T1000 (cell line): ENCODE data around the gene SRPK2.
"Not testable (repeated sequence)": the region's sequence is repeated elsewhere in the genome, so short reads cannot be mapped to it uniquely, and the experiment has no call there.

Experiments
- DNase-seq: peaks from one replicate; lab custom pipeline; 2025; ENCODE audit warnings: mixed read lengths; lab: John Stamatoyannopoulos, UW

Gene SRPK2

DNA sequence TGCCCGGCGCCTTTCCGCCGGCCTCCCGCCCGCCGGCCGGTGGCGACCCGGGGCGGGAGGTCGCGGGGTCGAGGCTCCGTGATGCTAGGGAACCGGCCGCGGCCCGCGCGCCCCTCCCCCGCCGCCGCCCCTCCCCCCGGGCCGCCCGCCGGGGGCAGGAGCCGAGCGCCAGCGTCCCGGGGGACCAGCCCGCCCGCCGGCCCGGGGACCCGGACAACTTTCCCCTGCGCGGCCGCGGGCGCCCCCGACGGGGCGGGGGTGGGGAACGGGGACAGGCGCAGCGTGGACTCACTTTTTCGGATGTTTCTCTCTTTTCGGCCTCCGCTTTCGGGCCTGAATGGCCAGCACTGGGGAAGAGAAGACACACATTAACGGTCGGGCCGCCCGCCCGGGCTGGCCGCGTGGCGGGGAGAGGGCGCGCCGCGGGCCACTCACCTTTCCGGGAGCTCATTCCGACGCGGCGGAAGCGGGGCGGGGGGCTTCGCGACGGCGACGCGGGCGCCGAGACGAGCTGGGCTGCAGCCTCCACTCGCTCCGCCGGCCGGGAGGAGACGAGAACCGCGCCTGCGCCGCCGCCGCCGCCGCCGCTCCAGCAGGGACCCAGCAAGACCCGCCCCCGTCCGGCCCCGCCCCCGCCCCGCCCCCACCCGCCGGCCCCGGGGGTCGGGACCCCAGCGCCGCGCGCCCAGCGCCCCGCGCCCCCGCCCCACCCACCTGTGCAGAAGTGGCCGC, at the start of gene SRPK2:
Gene SRPK2 (minus strand): TSS at position 566 of the 732 bp plus-strand sequence.
- DNase-seq: no peak

DNA sequence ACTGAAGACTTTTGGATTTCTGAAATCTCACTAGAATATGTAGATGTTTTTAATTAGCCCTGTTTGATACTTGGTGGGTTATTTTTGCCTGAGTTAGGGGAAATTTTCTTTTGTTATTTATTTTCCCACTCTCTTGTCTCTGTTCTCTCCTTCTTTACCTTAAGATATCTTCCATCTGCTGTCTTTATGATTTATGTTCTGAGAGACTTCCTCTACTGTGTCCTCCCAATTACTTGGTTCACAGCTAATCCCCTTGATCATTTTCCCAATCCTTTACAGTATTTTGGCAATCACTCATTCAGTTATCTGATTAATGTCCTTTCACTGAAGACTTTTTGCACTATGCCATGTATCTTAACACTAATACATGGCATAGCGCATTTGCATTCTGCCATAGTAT, 49.5 kb upstream of the SRPK2 start:
- DNase-seq: no peak

DNA sequence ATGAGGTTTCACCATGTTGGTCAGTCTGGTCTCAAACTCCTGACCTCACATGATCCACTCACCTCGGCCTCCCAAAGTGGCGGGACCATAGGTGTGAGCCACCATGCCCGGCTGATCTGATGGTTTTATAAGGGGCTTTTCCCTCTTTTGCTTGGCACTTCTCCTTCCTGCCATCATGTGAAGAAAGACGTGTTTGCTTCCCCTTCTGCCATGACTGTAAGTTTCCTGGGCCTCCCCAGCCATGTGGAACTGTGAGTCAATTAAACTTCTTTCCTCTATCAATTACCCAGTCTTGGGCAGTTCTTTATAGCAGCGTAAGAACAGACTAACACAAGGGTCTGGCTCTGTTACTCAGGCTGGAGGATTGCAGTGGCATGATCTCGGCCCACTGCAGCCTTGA, 48.6 kb upstream of the SRPK2 start:
- DNase-seq: not testable (repeated sequence)

DNA sequence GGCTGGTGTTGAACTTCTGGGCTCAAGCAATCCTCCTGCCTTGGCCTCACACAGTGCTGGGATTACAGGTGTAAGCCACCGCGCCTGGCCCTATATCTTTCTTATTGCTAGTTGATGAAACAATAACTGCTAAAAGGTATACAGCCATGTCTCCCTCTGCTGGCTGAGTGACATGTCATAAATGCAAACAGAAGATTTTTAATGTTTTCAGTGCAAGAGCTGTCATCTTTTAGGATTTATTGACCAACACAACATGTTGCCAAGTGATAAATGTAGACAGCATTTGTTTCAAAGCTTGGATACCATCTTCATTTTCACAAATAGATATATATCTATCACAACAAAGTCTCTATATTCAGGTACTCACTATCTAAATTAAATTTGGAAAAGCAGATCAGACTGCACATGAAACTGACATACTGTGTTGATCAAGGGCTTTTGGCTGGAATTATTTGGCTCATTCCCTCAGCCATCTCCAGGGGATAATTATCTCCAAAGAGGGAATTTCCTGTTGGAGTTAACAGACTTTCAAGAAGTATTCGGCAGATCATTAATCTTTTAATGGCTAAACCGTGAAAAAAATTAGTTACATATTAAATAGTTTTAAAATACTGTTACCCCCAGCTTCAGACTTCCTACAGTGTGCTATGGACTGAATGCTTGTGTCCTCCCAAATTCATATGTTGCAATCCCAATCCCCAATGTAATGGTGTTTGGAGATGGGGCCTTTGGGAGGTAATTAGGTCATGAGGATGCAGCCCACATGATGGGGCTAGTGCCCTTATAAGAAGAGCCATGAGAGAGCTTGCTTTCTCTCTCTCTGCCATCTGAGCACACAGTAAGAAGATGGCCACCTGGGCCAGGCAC, 41.3 kb upstream of the SRPK2 start:
- no peak for DNase-seq

DNA sequence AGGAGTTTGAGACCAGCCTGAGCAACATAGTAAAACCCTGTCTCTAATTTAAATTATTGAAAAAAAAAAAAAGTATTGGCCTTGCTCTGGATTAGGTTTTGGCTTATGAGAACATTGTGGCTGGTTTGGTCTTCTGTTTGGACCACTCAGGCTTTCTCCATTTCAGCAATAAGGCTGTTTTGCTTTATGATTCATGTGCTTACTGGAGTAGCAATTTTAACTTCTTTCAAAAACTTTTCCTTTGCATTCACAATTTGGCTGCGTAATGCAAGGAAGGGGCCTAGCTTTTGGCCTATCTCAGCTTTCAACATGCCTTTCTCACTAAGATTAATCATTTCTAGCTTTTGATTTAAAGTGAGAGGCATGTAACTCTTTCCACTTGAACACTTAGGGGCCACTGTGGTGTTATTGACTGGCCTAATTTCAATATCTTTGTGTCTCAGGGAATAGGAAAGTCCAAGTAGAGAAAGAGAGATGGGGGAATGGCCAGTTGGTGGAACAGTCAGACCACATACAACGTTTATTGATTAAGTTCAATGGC, 38.0 kb upstream of the SRPK2 start:
- DNase-seq: no peak

DNA sequence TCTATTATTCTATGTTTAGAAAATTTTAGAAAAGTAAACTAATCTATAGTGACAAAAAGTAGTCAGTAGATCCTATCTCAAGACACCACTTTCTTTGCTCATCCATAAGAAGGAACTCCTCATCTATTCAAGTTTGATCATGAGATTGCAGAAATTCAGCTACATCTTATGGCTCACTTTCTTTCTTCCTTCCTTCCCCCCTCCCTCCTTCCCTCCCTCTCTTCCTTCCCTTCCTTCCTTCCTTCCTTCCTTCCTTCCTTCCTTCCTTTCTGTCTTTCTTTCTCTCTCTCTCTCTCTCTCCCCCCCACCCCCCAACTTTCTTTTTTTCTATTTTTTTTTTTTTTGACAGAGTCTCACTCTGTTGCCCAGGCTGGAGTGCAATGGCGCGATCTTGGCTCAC, 35.3 kb upstream of the SRPK2 start:
- DNase-seq: no peak

DNA sequence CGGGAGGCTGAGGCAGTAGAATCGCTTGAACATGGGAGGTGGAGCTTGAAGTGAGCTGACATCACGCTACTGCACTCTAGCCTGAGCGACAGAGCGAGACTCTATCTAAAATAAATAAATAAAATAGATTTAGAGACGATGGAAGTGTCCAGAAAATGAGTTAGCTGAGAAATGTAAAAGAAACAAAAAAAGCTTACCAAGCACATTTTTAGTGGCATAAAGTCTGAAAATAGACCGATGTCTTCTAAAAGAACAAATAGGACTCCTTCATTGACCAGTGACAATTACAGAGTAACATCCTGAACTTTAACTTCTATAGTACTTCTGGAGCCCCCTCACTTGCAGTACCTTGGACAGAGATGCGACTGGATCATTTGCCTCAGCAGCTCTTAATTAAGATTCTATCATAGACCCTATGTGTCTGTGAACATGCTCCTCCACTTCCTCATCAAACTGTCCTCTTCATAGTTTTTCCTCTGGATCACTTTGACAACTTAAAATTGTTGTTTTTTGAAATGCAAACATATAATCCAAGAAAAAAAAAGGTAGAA, 25.2 kb upstream of the SRPK2 start:
- DNase-seq: no peak

DNA sequence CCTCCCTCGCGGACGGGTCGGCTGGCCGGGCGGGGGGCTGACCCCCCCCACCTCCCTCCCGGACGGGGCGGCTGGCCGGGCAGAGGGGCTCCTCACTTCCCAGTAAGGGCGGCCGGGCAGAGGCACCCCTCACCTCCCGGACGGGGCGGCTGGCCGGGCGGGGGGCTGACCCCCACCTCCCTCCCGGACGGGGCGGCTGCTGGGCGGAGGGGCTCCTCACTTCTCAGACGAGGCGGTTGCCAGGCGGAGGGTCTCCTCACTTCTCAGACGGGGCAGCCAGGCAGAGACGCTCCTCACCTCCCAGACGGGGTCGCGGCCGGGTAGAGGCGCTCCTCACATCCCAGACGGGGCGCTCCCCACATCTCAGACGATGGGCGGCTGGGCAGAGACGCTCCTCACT, 22.1 kb upstream of the SRPK2 start:
- DNase-seq: not testable (repeated sequence)

DNA sequence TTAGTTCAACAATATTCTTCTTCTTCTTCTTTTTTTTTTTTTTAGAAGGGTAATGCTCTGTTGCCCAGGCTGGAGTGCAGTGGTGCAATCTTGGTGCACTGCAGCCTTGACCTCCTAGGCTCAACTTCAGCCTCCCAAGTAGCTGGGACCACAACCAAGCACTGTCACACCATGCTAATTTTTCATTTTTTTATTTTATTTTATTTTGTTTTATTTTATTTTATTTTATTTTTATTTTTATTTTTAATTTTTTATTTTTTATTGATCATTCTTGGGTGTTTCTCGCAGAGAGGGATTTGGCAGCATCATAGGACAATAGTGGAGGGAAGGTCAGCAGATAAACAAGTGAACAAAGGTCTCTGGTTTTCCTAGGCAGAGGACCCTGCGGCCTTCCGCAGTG, 21.1 kb upstream of the SRPK2 start:
- not testable (repeated sequence) for DNase-seq

DNA sequence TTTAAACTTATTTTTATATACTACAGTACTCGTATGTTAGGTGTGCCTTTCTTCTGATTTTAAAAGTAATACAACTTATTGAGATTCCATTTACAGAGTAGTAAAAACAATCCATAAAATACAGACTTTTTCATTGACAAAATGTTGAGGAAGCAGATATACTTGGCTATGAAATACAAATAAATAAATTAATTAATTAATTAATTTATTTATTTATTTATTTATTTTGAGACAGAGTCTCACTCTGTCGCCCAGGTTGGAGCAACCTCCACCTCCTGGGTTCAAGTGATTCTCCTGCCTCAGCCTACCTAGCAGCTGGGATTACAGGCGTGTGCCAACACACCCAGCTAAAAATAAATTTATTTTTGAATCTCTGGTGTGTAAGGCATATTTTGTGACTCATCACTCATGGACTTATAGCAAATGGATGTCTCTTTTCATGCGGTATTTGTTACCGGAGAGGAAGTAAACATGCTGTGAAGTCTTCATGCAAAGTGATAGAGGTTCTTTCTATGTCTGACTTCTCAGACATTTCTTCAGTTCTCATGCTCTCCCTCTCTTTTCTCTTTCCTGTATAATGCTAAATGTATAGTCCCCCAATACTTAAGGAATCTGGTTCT, 20.2 kb upstream of the SRPK2 start:
- no peak for DNase-seq

DNA sequence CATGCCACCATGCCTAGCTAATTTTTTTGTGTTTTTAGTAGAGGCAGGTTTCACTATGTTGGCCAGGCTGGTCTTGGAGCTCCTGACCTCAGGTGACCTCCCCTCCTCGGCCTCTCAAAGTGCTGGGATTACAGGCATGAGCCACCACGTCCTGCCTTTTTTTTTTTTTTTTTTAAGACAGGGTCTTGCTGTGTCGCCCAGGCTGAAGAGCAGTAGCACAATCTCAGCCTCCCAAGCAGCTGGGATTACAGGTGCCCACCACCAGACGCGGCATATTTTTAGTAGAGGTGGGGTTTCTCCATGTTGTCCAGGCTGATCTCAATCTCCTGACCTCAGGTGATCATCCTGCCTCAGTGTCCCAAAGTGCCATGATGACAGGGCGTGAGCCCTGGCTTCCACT, 14.4 kb upstream of the SRPK2 start:
- no peak for DNase-seq

DNA sequence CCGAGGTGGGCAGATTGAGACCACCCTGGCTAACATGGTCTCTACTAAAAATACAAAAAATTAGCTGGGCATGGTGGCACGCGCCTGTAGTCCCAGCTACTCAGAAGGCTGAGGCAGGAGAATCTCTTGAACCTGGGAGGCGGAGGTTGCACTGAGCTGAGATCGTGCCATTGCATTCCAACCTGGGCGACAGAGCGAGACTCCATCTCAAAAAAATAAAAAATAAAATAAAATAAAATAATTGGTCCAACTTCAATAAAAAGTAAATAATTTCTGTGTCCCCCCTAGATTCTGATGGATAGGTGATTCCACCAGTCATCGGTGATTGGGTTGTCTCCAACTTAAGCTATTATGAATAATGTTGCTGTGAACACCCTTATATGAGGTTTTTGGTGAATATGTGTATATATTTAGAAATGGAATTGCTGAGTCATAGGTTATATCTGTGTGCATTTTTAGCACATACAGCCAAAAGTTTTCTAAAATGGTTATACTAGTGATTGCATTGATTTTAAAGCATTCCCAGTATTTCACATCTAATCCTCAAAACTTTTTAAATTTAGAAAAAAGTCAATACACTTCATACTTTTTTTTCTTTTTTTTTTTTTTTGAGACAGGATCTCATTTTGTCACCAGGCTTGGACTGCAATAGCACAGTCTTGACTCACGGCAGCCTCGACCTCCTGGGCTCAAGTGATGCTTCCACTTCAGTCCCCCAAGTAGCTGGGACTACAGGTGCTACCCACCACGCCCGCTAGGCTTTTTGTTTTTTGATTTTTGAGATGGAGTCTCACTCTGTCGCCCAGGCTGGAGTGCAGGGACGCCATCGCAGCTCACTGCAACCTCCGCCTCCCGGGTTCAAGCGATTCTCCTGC, 13.7 kb upstream of the SRPK2 start:
- DNase-seq: no peak

DNA sequence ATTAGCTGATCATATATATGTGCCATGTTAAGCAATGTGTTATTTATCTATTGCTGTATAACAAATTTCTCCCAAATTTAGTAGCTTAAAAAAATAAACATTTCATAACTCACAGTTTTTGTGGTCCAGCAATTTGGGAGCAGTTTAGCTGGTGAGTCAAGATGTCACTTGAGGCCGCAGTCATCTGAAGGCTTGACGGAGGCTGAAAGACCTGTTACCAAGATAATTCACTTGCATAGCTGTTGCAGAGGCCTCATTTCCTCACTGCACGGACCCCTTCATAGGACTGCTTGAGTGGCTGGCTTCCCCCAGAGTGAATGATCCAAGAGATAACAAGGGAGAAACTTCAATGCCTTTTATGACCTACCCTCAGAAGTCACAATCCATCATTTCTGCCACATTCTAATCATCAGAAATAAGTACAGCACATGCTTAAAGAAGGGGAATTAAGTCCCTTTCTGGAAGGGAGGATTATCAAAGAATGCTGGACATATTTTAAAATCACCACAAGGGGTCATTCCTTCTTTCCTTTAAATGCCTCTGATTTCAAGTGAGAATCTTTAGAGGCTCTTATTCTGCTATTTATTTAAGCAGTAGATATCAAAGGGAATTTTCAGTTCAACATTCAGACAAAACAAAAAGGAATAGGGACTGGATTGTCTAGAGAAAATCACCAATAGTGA, 10.5 kb upstream of the SRPK2 start:
- DNase-seq: no peak

DNA sequence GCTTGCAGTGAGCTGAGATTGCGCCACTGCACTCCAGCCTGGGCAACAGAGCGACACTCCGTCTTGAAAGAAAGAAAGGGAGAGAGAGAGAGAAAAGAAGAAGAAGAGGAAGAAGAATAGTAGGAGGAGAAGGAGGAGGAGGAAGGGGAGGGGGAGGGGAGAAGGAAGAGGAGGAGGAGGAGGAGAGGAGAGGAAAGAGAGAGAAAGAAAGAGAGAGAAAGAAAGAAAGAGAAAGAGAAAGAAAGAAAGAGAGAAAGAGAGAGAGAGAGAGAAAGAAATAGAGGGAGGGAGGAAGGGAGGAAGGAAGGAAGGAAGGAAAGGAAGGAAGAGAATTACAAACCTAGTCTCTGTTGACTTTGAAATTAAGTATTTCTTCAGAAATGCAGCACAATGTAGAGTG, 7.8 kb upstream of the SRPK2 start:
- DNase-seq: no peak

DNA sequence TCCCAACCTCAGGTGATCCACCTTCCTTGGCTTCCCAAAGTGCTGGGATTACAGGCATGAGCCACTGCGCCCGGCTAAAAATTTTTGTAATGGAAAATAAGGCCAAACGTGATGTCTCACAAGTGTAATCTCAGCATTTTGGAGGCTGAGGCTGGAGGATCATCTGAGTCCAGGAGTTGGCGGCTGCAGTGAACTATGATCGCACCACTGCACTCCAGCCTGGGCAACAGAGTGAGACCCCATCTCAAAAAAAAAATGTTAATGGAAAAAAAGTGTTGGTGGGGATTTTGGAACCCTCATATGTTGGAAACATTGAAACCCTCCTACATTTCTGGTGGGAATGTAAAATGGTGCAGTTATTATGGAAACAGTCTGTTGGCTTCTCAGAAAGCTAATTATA, 2.7 kb upstream of the SRPK2 start:
- no peak for DNase-seq

DNA sequence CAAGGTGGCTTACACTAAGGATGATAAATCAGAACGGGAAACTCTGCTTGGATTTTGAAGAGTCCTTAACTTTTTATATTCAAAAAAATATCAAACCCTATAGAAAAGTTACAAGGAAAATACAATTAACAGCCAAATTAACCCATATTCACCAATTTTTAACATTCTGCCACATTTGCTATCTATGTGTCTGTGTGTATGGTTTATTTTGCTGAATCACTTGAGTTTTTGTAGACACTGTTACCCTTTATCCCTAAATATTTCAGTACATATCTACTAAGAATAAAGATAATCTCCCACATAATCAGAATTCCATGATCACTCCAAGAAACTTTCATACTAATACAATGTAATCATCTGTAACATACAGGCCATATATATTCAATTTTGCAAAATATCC, 1.2 kb upstream of the SRPK2 start:
- DNase-seq: no peak

DNA sequence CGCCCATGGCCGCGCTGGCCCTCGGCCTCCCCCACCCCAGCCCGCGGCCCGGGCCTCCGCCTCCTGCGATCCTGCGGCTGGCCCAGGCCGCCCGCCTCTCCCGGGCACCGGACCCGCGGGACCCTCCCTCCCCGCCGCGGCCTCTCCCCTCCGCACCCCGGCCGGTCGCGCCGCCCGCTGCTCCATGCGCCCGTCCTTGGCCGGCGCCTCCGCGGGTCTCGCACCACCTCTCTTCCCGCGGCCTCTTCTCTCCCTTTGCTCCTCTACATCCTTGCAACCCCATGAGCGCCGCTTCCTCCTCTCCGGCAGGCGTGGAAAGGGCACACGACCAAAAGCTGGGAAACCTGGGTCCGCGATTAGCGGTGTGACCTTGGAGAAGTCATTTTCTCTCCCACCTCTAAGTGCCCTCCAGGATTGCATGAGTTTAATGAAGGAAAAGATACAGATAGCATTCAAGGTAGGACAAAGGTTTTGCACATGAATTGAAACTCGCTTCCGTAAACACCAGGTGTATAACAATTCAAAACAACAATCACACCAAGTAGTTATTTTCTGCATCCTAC, 448 bp upstream of the SRPK2 start:
- DNase-seq: peak; percentile 3

DNA sequence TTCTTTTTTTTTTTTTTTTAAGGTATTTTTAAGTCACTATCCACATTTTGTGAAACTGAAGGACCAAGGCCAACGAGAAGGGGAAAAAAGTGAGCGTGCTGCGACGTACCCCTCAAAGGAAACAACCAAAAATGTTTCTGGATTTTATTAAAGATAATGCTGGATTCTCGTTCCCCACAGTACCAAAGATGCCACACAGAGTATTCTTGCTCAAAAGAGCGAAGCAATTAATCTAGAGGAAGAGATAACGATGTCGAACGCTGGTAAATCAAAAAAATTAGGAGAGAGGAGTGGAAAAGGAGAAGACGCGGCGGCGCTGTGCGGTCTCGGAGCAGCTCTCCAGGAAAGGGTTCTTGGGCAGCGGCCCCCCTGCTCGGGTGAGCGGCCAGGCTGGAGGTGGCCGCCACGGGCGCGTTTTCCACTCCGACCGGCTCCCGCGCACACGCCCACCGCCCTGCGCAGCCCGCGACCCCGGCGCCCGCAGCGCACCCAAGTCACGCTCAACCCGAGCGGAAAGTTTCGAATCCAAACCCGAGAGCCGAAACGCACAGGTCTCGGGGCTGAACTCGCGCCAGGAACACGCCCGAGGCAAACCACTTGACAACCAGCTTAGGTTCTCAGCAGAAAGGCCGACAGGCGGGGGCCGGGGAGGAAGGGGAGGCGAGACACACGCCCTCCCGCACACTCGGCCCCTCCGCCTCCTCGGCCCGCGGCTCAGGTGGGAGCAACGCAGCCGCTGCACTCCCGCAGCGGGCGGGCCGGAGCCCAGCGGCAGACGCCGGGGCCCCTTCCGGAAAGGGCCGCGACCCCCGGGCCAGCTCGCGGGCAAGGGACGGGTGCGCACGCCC, 989 bp downstream of the SRPK2 start:
- DNase-seq: peak; percentile 5

DNA sequence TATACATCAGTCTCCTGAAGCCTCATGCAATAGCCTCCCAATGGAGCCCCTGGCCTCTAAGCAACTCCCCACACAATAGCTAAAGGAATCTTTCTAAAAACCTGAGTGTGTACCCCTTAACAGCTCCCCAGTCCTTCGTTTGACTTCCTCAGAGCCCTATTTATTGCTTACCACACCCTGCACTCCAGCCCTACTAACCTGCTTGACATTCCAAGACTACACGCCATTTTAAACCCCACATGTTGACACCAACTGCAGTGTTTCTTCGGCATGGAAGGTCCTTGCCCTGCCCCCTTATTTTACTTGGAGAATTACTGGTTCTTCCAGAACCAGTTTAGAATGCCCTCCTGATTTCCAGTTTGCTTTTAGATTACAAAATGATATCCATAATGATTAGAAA, 10.8 kb downstream of the SRPK2 start:
- DNase-seq: no peak
